Skeletal muscle tissue (tissue), 4 donors: ENCODE measurements around the gene PCK2. TPM values are rescaled to one million over a fixed set of nuclear protein-coding genes. Genes with fewer than 3 reads are reported as not detected.

Experiments
- H3K27ac ChIP-seq: one replicate; pipeline ENCODE4 v1.7.0; 2013; ENCODE audit warnings: mild to moderate bottlenecking, low read depth, low read length, inconsistent platforms
- H3K27me3 ChIP-seq, 3 donors: one replicate each; pipeline ENCODE4 v1.7.0; 2013; ENCODE audit warnings: low read length in 3 of 3; ENCODE audit not compliant: control insufficient read depth in 3 of 3, insufficient read depth in 3 of 3
- H3K36me3 ChIP-seq, 3 donors: one replicate each; pipeline ENCODE4 v1.7.0; 2013; ENCODE audit warnings: low read length in 3 of 3; ENCODE audit not compliant: control insufficient read depth in 3 of 3, insufficient read depth in 3 of 3
- H3K4me1 ChIP-seq, 3 donors: one replicate each; pipeline ENCODE4 v1.7.0; 2013; ENCODE audit warnings: low read length in 3 of 3, mild to moderate bottlenecking in 3 of 3; ENCODE audit not compliant: control insufficient read depth in 3 of 3, insufficient read depth in 3 of 3
- H3K4me3 ChIP-seq, 3 donors: one replicate each; pipeline ENCODE4 v1.7.0; 2013; ENCODE audit warnings: low read length in 3 of 3
- H3K9ac ChIP-seq, 3 donors: one replicate each; pipeline ENCODE4 v1.7.0; 2013; ENCODE audit warnings: low read length in 3 of 3, mild to moderate bottlenecking in 3 of 3, moderate library complexity in 2 of 3, low read depth in 1 of 3
- H3K9me3 ChIP-seq, 3 donors: one replicate each; pipeline ENCODE4 v1.7.0; 2013; ENCODE audit warnings: low read length in 3 of 3; ENCODE audit not compliant: control insufficient read depth in 3 of 3
- total RNA-seq: library from RNA; depleted of rRNA; stranded (reverse); fragments of >200 nt; gene quantifications from one replicate; pipeline ENCODE4 v1.2.3, GENCODE V29; 2014
- donor health status: Osteomylitis.

Gene PCK2
- total RNA-seq, 1 donor from 2014 or later, result 3.7 TPM

DNA sequence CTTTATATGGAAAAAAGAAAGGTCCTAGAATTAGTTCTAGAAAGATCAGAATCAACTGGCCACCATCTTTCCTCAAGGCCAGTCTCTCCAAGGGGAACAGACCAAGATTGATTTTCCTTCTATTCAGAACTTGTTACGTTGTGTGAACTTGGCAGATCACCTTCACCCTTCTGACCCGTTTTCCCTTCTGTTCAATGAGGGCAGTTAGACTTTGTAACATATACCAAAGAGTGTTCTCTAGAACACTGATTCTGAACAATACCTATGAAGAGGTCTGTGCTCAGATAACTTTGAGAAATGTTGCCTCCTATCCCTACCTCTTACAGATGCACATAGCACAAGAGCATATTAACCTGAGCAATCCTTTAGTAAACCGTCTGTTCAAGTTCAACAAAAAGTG lies 10.6 kb upstream of the PCK2 start:
- no peaks in the 10 kb centered on the region for H3K36me3 ChIP-seq
- H3K9me3 ChIP-seq, result no peaks in the 10 kb centered on the region
- no peak overlapping the region for H3K9ac ChIP-seq
- peaks cover 6 to 12% (median 9%) of the 10 kb centered on the region in 3 donors for H3K4me1 ChIP-seq
- no peak overlapping the region for H3K27ac ChIP-seq
- peaks cover 2 to 9% (median 3%) of the 10 kb centered on the region in 3 donors for H3K27me3 ChIP-seq
- no peak overlapping the region for H3K4me3 ChIP-seq

DNA sequence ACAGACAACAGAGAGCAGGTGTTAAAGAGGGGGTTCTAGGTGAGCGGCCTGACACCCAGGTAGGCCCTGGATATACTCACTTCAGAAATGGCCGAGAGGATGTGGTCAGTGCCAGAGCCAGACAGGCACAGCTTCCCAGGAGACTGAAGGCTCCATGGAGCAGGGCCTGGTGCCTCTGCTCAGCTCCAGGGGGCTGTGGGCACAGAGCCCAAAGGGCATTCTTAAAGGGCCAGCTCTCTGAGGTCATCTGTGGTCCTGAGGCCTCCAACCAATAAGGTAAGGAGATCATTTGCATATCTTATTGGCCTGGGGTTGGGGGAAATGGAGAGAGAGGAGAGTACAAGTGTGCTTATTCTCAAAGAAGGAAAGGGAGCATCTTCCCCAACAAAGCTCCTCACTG lies 9.7 kb upstream of the PCK2 start:
- H3K9ac ChIP-seq, result no peak overlapping the region
- peaks cover 6 to 12% (median 9%) of the 10 kb centered on the region in 3 donors for H3K4me1 ChIP-seq
- no peaks in the 10 kb centered on the region for H3K9me3 ChIP-seq
- peaks cover 2 to 9% (median 3%) of the 10 kb centered on the region in 3 donors for H3K27me3 ChIP-seq
- H3K4me3 ChIP-seq, result no peak overlapping the region
- no peak overlapping the region for H3K27ac ChIP-seq
- no peaks in the 10 kb centered on the region for H3K36me3 ChIP-seq

DNA sequence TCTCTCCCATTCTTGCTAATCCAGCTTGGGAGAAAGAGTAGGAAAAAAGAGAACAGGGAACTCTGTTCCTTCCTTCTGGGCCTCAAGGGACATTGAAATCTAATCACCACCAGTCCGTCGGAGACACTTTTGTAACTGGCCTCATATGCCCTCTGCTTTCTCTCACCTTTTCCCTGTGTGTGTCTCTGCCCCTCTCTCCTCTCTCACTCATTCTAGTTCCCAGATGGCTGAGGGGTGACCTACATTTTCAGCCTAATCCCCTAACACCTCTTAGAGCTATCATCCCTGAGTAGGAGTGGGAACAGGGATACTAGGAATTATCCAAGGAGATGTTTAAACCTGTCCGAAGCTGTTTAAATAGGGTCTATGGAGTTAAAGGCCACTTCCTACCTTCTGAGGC lies 8.9 kb upstream of the PCK2 start:
- Histone ChIP-seq H3K36me3 (no peaks in the 10 kb centered on the region), H3K9ac (no peak overlapping the region), H3K9me3 (no peaks in the 10 kb centered on the region), H3K27me3 (peaks cover 0 to 7% (median 0%) of the 10 kb centered on the region in 3 donors), H3K4me1 (peaks cover 6 to 12% (median 9%) of the 10 kb centered on the region in 3 donors), H3K27ac (no peak overlapping the region), H3K4me3 (no peak overlapping the region)

DNA sequence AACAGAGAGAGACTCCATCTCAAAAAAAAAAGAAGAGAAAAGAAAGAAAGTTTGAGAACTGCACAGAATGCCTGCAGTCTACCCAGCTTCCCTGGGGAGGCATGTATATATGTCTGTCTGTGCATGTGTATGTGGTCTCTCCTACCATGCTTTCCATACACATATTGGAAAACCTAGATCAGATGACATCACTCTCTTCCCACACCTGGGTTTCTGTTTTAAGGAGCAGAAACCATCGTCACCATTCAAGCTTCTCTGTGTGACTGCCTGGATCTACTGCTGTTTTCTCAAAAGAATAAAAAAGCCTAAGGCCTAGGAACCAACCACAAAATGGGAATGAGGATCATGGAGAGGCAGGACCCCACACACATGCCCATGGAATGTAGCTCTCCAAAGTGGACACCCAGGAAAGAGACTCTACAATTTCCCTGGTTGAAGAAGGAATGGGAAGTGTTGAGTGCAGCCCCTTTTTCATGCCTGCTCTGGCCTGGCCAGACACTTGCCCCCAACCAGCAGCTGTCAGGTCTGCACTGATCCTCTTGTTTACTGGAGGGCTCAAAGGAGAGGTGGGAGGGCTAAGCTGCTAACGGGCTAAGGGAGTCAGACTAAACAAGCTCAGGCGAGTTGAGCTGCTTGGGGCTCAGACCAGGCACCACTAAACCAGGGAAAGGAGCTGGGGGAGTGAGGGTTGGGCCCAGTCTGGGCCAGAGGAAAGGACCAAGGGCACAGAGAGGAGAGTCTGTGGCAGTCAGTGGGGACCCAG lies 7.7 kb upstream of the PCK2 start:
- Histone ChIP-seq H3K36me3 (no peaks in the 10 kb centered on the region), H3K27ac (no peak overlapping the region), H3K4me1 (peaks cover 0 to 5% (median 3%) of the 10 kb centered on the region in 3 donors), H3K9ac (no peak overlapping the region), H3K4me3 (no peak overlapping the region), H3K9me3 (no peaks in the 10 kb centered on the region), H3K27me3 (peaks cover 0 to 4% (median 0%) of the 10 kb centered on the region in 3 donors)

DNA sequence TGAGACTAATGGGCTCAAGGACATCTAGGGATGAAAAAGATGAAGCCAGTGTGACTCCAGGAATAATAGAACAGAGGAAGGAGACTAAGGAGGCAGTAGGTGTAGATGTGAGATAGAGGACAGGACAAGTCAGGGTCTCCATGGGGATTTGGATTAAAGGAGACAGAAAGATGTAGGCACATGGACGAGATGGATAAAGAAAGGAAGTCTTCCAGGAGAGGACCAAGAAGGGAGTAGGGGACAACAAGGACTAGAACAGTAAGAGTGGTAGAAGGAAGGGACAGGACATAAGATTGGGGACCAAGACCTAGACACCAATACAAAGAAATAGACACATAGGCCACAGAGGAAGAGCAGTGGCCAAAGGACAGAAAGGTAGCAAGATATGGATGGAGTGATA lies 7.1 kb upstream of the PCK2 start:
- H3K27ac ChIP-seq, result no peak overlapping the region
- H3K9ac ChIP-seq, result no peak overlapping the region
- no peaks in the 10 kb centered on the region for H3K36me3 ChIP-seq
- H3K27me3 ChIP-seq, result peaks cover 0 to under 1% (median 0%) of the 10 kb centered on the region in 3 donors
- no peak overlapping the region for H3K4me3 ChIP-seq
- H3K4me1 ChIP-seq, result peaks cover 2 to 4% (median 3%) of the 10 kb centered on the region in 3 donors
- H3K9me3 ChIP-seq, result no peaks in the 10 kb centered on the region

DNA sequence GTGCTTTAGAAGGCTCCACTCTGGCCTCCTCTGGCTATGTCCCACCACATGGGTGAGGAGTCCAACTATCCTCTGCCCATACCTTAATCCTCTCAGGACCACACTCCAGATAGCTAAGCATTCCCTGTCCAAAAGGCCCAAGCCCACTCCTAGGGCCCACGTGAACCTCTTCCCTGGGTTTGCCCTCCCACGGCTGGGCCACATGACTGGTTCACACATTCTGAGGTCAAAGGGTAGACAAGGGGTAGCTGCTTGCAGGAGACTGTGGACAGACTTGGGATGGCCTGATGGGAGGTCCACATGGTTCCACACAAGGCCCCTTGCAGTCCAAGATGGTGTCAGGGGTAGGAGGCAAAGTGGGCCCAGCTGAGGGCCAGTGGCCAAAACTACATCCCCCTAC lies 6.0 kb upstream of the PCK2 start:
- Histone ChIP-seq H3K4me1 (peaks cover 8 to 12% (median 10%) of the 10 kb centered on the region in 3 donors), H3K36me3 (no peaks in the 10 kb centered on the region), H3K4me3 (no peak overlapping the region), H3K27ac (no peak overlapping the region), H3K27me3 (no peaks in the 10 kb centered on the region), H3K9ac (no peak overlapping the region), H3K9me3 (no peaks in the 10 kb centered on the region)

DNA sequence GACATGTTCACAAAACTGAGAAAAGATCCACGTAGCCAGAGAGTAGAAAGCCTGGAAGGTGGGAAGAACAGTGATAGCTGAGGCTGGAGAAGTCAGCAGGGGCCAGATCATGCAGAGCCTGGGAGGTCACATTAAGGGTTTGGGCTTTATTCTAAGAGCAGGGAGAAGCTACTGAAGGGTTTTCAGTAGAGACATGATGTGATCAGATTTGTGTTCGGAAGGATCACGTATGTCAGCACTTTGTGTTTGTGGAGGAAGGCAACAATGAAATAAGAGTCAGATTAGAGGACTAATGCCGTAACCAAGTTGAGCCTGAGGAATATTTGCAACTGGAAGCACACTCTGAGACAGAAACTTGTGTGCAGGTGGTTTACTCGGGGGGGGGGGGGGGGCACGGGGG lies 4.2 kb upstream of the PCK2 start:
- Histone ChIP-seq H3K36me3 (no peaks in the 10 kb centered on the region), H3K4me1 (peaks cover 19 to 25% (median 22%) of the 10 kb centered on the region in 3 donors), H3K4me3 (no peak overlapping the region), H3K9ac (no peak overlapping the region), H3K27me3 (no peaks in the 10 kb centered on the region), H3K9me3 (no peaks in the 10 kb centered on the region), H3K27ac (no peak overlapping the region)

DNA sequence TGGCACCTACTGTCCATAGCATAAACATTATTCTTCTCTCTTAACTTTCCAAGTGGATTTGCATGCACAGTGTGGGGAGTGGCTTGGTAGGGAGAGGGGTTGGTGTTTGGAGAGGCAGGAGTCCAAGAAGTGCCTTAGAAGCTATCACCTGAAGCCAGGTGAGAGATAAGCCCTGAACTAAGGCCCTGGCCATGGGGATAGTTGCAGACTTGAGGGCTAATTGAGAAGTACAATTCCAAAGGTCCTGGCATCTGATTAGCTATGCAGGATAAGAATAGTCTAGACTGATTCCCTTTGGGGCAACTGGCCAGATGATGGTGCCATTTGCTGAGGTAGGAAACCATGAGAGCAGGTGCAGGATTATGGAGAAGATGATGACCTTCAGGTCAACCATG lies 2.0 kb upstream of the PCK2 start:
- peaks cover 23 to 31% (median 31%) of the 10 kb centered on the region in 3 donors for H3K4me1 ChIP-seq

DNA sequence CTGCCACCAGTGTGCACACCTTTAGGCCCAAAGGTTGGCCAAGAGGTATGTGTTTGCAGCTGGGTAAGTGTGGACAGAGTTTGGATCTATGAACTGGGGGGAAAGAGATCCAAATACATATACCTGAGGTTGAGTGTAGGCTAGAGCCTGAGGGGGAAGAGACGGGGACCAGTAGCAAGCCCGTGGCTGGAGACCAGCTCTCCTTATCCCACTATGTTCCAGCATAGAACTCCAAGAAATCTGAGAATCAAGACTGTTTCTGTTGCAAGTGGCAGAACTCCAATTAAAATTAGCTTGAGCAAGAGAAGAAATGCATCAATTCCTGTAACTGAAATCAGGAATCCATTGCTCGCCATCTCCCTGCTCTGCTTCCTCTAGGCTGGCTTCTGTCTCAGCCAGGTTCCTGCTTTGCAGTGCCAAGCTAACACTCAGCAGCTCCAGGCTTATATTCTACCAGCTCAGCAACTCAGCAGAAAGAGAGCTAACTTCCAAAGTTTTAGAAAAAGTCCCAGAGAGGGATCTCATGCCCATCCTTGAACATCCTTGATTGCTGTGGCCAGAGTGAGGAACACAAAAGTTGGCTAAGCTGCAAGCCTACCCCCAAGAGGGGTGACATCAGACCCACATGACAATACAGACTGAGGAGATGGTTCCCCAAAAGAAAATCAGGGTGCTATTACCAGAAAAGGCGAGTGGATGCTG lies 1.5 kb upstream of the PCK2 start:
- H3K4me1 ChIP-seq, result peaks cover 23 to 31% (median 31%) of the 10 kb centered on the region in 3 donors
- no peak overlapping the region for H3K27ac ChIP-seq
- H3K9me3 ChIP-seq, result no peaks in the 10 kb centered on the region
- no peak overlapping the region for H3K4me3 ChIP-seq
- H3K27me3 ChIP-seq, result no peaks in the 10 kb centered on the region
- H3K36me3 ChIP-seq, result no peaks in the 10 kb centered on the region
- H3K9ac ChIP-seq, result no peak overlapping the region

More for the DNA sequence above, 2.0 kb upstream of the PCK2 start:
- H3K9ac ChIP-seq, result peak overlapping the region in 1 of 3 donors; percentile 3
- no peak overlapping the region for H3K27ac ChIP-seq
- H3K36me3 ChIP-seq, result no peaks in the 10 kb centered on the region
- no peaks in the 10 kb centered on the region for H3K27me3 ChIP-seq
- no peaks in the 10 kb centered on the region for H3K9me3 ChIP-seq
- peak overlapping the region in 1 of 3 donors; percentile 35 for H3K4me3 ChIP-seq
